Vagina (tissue), 2 donors: ENCODE data around the gene BAG5. TPM values are rescaled to one million over a fixed set of nuclear protein-coding genes. Genes with fewer than 3 reads are reported as not detected.
"Not testable (repeated sequence)": the region's sequence is repeated elsewhere in the genome, so short reads cannot be mapped to it uniquely, and the experiment has no call there.

Experiments used
- DNase-seq, 2 donors: peaks; one replicate each; pipeline ENCODE4 v3.0.0-alpha.2; 2017; ENCODE audit errors: extremely low spot score in 2 of 2
- H3K27ac ChIP-seq: fragments of 200-600 bp; sonication (generic); one replicate; pipeline ENCODE4 v1.5.1; 2019
- H3K27me3 ChIP-seq: fragments of 200-600 bp; sonication (generic); one replicate; pipeline ENCODE4 v1.5.1; 2019
- H3K36me3 ChIP-seq, 2 donors: fragments of 200-600 bp; sonication (generic); one replicate each; pipeline ENCODE4 v1.5.1; 2017 to 2019
- H3K4me1 ChIP-seq: fragments of 200-600 bp; sonication (generic); one replicate; pipeline ENCODE4 v1.5.1; 2019
- H3K4me3 ChIP-seq, 2 donors: fragments of 200-600 bp; sonication (generic); 1 replicate in 1 of 2; 2 replicates in 1 of 2; pipeline ENCODE4 v1.5.1; 2016 to 2019
- H3K9me3 ChIP-seq: fragments of 200-600 bp; sonication (generic); one replicate; pipeline ENCODE4 v1.5.1; 2019
- POLR2A ChIP-seq, 2 donors: fragments of 450-650 bp; IDR thresholded peaks; one replicate each; pipeline ENCODE4 v1.6.1; 2017; ENCODE audit warnings: antibody characterized with exemption in 2 of 2, mild to moderate bottlenecking in 2 of 2, moderate library complexity in 2 of 2
- POLR2AphosphoS5 ChIP-seq, 2 donors: sonication (generic); formaldehyde crosslinking; IDR thresholded peaks; one replicate each; pipeline ENCODE4 v1.9.0; 2017; ENCODE audit warnings: antibody characterized with exemption in 2 of 2, mild to moderate bottlenecking in 2 of 2, low read depth in 1 of 2; ENCODE audit not compliant: insufficient read depth in 1 of 2
- intact Hi-C: fragments of 100-400 bp; cut with DNase I; formaldehyde crosslinking; loops from one replicate; pipeline ENCODE4 v1.15.1; 2023
- total RNA-seq: library from RNA; depleted of rRNA; stranded (reverse); fragments of >200 nt; gene quantifications from one replicate; pipeline ENCODE4 v1.2.3, GENCODE V29; 2016
- TF ChIP-seq, protein P1 (sequence below), 3 experiments: fragments of 450-650 bp in 2 of 3; fragments of 200-600 bp in 1 of 3; sonication (generic) in 1 of 3; IDR thresholded peaks; one replicate each; pipeline ENCODE4 v1.5.1; 2017 to 2019; ENCODE audit warnings: antibody characterized with exemption in 3 of 3, mild to moderate bottlenecking in 2 of 3, moderate library complexity in 2 of 3

Gene BAG5
- total RNA-seq, 1 donor from 2014 or later = 21.6 TPM

GRCh38 chr14:103512701-103513611, 49.5 kb downstream of the BAG5 start:
- no peak for DNase-seq
- intact Hi-C loops = no loop called here
- H3K36me3 ChIP-seq = no peaks in the 10 kb centered on the region
- no peaks in the 10 kb centered on the region for H3K27me3 ChIP-seq
- H3K27ac ChIP-seq = peak overlapping the region; percentile 69
- H3K4me3 ChIP-seq = no peak overlapping the region
- H3K9me3 ChIP-seq = no peaks in the 10 kb centered on the region
- TF ChIP-seq POLR2A (IDR thresholded peaks at IDR 0.05) = no peak
- TF ChIP-seq POLR2AphosphoS5 (IDR thresholded peaks at IDR 0.05; ENCODE audit: insufficient read depth in 1 of 2, low read depth in 1 of 2) = peak; percentile 72
- peaks cover 33% of the 10 kb centered on the region for H3K4me1 ChIP-seq

DNA sequence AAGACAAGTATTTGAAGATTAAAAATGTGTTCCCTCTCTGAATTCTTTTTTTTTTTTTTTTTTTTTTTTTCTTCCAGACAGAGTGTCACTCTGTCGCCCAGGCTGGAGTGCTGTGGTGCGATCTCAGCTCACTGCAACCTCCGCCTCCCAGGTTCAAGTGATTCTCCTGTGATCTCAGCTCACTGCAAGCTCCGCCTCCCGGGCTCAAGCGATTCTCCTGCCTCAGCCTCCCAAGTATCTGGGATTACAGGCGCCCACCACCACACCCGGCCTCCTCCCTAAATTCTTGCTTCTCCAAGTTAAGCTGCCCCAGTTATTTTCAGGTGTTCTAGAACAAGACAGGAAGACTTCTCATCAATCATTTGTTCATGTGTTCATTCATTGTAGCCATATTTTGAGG, 50.3 kb downstream of the BAG5 start:
- DNase-seq, intact Hi-C loops, H3K36me3 ChIP-seq: not testable (repeated sequence)

GRCh38 chr14:103510724-103511693, 51.4 kb downstream of the BAG5 start:
- no peaks in the 10 kb centered on the region for H3K9me3 ChIP-seq
- TF ChIP-seq POLR2AphosphoS5 (IDR thresholded peaks at IDR 0.05; ENCODE audit: insufficient read depth in 1 of 2, low read depth in 1 of 2) = no peak
- TF ChIP-seq, protein P1, sequence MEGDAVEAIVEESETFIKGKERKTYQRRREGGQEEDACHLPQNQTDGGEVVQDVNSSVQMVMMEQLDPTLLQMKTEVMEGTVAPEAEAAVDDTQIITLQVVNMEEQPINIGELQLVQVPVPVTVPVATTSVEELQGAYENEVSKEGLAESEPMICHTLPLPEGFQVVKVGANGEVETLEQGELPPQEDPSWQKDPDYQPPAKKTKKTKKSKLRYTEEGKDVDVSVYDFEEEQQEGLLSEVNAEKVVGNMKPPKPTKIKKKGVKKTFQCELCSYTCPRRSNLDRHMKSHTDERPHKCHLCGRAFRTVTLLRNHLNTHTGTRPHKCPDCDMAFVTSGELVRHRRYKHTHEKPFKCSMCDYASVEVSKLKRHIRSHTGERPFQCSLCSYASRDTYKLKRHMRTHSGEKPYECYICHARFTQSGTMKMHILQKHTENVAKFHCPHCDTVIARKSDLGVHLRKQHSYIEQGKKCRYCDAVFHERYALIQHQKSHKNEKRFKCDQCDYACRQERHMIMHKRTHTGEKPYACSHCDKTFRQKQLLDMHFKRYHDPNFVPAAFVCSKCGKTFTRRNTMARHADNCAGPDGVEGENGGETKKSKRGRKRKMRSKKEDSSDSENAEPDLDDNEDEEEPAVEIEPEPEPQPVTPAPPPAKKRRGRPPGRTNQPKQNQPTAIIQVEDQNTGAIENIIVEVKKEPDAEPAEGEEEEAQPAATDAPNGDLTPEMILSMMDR (IDR thresholded peaks at IDR 0.05) = no peak
- H3K4me3 ChIP-seq = no peak overlapping the region
- intact Hi-C loops = no loop called here
- DNase-seq = no peak
- peaks cover 26% of the 10 kb centered on the region for H3K4me1 ChIP-seq
- no peak overlapping the region for H3K27ac ChIP-seq
- no peaks in the 10 kb centered on the region for H3K27me3 ChIP-seq
- H3K36me3 ChIP-seq = no peaks in the 10 kb centered on the region

More for the DNA sequence above, 50.3 kb downstream of the BAG5 start:
- not testable (repeated sequence) for H3K27me3 ChIP-seq, H3K4me3 ChIP-seq, H3K9me3 ChIP-seq
- Histone ChIP-seq H3K27ac (peak overlapping the region; percentile 69), H3K4me1 (peaks cover 26% of the 10 kb centered on the region)

- DNase-seq = no peak
- intact Hi-C loops = no loop called here
- H3K36me3 ChIP-seq = peaks cover 0 to 5% of the 10 kb centered on the region in 2 donors
These were observed 52.4 kb downstream of the BAG5 start for GRCh38 chr14:103509864-103510723.

GRCh38 chr14:103508521-103509329, 53.7 kb downstream of the BAG5 start:
- intact Hi-C loops = no loop called here
- peaks cover 0 to 19% of the 10 kb centered on the region in 2 donors for H3K36me3 ChIP-seq
- no peak for DNase-seq

More at GRCh38 chr14:103509864-103510723, 52.4 kb downstream of the BAG5 start:
- Histone ChIP-seq H3K4me1 (peaks cover 26% of the 10 kb centered on the region), H3K27ac (no peak overlapping the region), H3K9me3 (no peaks in the 10 kb centered on the region), H3K27me3 (no peaks in the 10 kb centered on the region), H3K4me3 (no peak overlapping the region)
- TF ChIP-seq POLR2A (IDR thresholded peaks at IDR 0.05) (no peak), POLR2AphosphoS5 (IDR thresholded peaks at IDR 0.05; ENCODE audit: insufficient read depth in 1 of 2, low read depth in 1 of 2) (no peak)
- TF ChIP-seq, protein P1 (IDR thresholded peaks at IDR 0.05) = no peak

More at GRCh38 chr14:103508521-103509329, 53.7 kb downstream of the BAG5 start:
- Histone ChIP-seq H3K4me3 (no peak overlapping the region), H3K27me3 (no peaks in the 10 kb centered on the region), H3K27ac (no peak overlapping the region), H3K4me1 (peaks cover 15% of the 10 kb centered on the region), H3K9me3 (no peaks in the 10 kb centered on the region)
- TF ChIP-seq, protein P1 (IDR thresholded peaks at IDR 0.05) = no peak
- TF ChIP-seq POLR2AphosphoS5 (IDR thresholded peaks at IDR 0.05; ENCODE audit: insufficient read depth in 1 of 2, low read depth in 1 of 2) = no peak
- no peak for TF ChIP-seq POLR2A (IDR thresholded peaks at IDR 0.05)
